Liver (tissue), 9 donors: ENCODE results near the gene KSR1. TPM values are rescaled to one million over a fixed set of nuclear protein-coding genes. Genes with fewer than 3 reads are reported as not detected.

Experiments used
- DNase-seq: peaks from one replicate; pipeline ENCODE4 v3.0.0-alpha.2; 2017; ENCODE audit warnings: low spot score
- H3K27ac ChIP-seq, 2 donors: one replicate each; pipeline ENCODE4 v1.7.0; 2013; ENCODE audit warnings: inconsistent platforms in 2 of 2, low read length in 2 of 2, control low read depth in 1 of 2, low read depth in 1 of 2, mild to moderate bottlenecking in 1 of 2
- H3K27me3 ChIP-seq, 4 donors: one replicate each; pipeline versions ENCODE4 v1.6.1 to v1.7.0; 2013; ENCODE audit warnings: low read length in 3 of 4, inconsistent platforms in 1 of 4, mild to moderate bottlenecking in 1 of 4, moderate library complexity in 1 of 4; ENCODE audit not compliant: control insufficient read depth in 4 of 4, insufficient read depth in 4 of 4
- H3K36me3 ChIP-seq, 4 donors: one replicate each; pipeline versions ENCODE4 v1.6.1 to v1.7.0; 2013; ENCODE audit warnings: low read length in 3 of 4, mild to moderate bottlenecking in 3 of 4, low read depth in 1 of 4, moderate library complexity in 1 of 4; ENCODE audit not compliant: control insufficient read depth in 4 of 4, insufficient read depth in 3 of 4
- H3K4me1 ChIP-seq, 4 donors: one replicate each; pipeline versions ENCODE4 v1.6.1 to v1.7.0; 2013; ENCODE audit warnings: low read length in 3 of 4, mild to moderate bottlenecking in 3 of 4, moderate library complexity in 1 of 4; ENCODE audit not compliant: control insufficient read depth in 4 of 4, insufficient read depth in 4 of 4
- H3K4me3 ChIP-seq, 3 donors: one replicate each; pipeline versions ENCODE4 v1.6.1 to v1.7.0; 2013; ENCODE audit warnings: low read length in 3 of 3, control low read depth in 1 of 3, low read depth in 1 of 3, mild to moderate bottlenecking in 1 of 3
- H3K9ac ChIP-seq, 2 donors: one replicate each; pipeline ENCODE4 v1.7.0; 2013; ENCODE audit warnings: low read length in 2 of 2, mild to moderate bottlenecking in 2 of 2, moderate library complexity in 2 of 2, control low read depth in 1 of 2, low read depth in 1 of 2
- H3K9me3 ChIP-seq, 4 donors: one replicate each; pipeline versions ENCODE4 v1.6.1 to v1.7.0; 2013; ENCODE audit warnings: low read length in 3 of 4; ENCODE audit not compliant: control insufficient read depth in 4 of 4
- FOXA1 ChIP-seq: IDR thresholded peaks from 2 replicates; pipeline ENCODE4 v1.6.1; 2016; ENCODE audit warnings: antibody characterized with exemption
- FOXA2 ChIP-seq: IDR thresholded peaks from 2 replicates; pipeline ENCODE4 v1.6.1; 2016; ENCODE audit warnings: antibody characterized with exemption
- GABPA ChIP-seq, 2 donors: IDR thresholded peaks in 1 of 2; conservative IDR thresholded peaks in 1 of 2; 2 replicates each; pipeline ENCODE4 v1.6.1; 2016; ENCODE audit warnings: antibody characterized with exemption in 2 of 2, mild to moderate bottlenecking in 1 of 2, moderate library complexity in 1 of 2
- HNF4A ChIP-seq, 2 donors: conservative IDR thresholded peaks; 2 replicates each; pipeline ENCODE4 v1.6.1; 2016; ENCODE audit warnings: antibody characterized with exemption in 2 of 2, mild to moderate bottlenecking in 2 of 2
- HNF4G ChIP-seq: IDR thresholded peaks from 2 replicates; pipeline ENCODE4 v1.6.1; 2016; ENCODE audit warnings: antibody characterized with exemption
- RAD21 ChIP-seq, 2 donors: IDR thresholded peaks; 2 replicates each; pipeline ENCODE4 v1.6.1; 2016; ENCODE audit warnings: antibody characterized with exemption in 2 of 2, mild to moderate bottlenecking in 2 of 2
- RXRA ChIP-seq, 2 donors: IDR thresholded peaks; 2 replicates each; pipeline ENCODE4 v1.6.1; 2017 to 2018; ENCODE audit warnings: antibody characterized with exemption in 2 of 2, mild to moderate bottlenecking in 1 of 2
- TAF1 ChIP-seq: conservative IDR thresholded peaks from 2 replicates; pipeline ENCODE4 v1.6.1; 2016; ENCODE audit warnings: antibody characterized with exemption, mild to moderate bottlenecking
- YY1 ChIP-seq: IDR thresholded peaks from 2 replicates; pipeline ENCODE4 v1.6.1; 2016; ENCODE audit warnings: antibody characterized with exemption, mild to moderate bottlenecking
- WGBS: extraction: QIAGEN DNeasy Blood & Tissue Kit; methylation state at CpG from one replicate; pipeline ENCODE4 v1.1.7; 2013; 5-methylcytosine and 5-hydroxymethylcytosine counted together
- polyA plus RNA-seq, 2 donors: library from polyadenylated mRNA; stranded (reverse) in 1 of 2; unstranded in 1 of 2; fragments of 200-250 nt in 1 of 2; fragments of >200 nt in 1 of 2; fragmentation: Nextera tagmentation in 1 of 2; extraction: Ambion mirVana in 1 of 2; gene quantifications; one replicate each; pipeline versions ENCODE4 v1.2.1 to v1.2.3, GENCODE V29; 2013 to 2015
- total RNA-seq, 2 donors: library from RNA; depleted of rRNA; stranded (reverse); fragments of >200 nt; gene quantifications; one replicate each; pipeline ENCODE4 v1.2.3, GENCODE V29; 2014
- TF ChIP-seq, protein P1 (sequence below): fragments of 150-350 bp; IDR thresholded peaks from 2 replicates; pipeline ENCODE4 v1.5.1; 2017; ENCODE audit warnings: improper control_type of control experiment, low read depth, low read length; ENCODE audit not compliant: missing input control
- TF ChIP-seq, protein P2 (sequence below): IDR thresholded peaks from 2 replicates; pipeline ENCODE4 v1.6.1; 2016; ENCODE audit warnings: antibody characterized with exemption, mild to moderate bottlenecking
- TF ChIP-seq, protein P3 (sequence below): IDR thresholded peaks from 2 replicates; pipeline ENCODE4 v1.6.1; 2016; ENCODE audit warnings: antibody characterized with exemption
- TF ChIP-seq, protein P4 (sequence below): IDR thresholded peaks from 2 replicates; pipeline ENCODE4 v1.6.1; 2016; ENCODE audit warnings: antibody characterized with exemption
- TF ChIP-seq, protein P5 (sequence below): IDR thresholded peaks from 2 replicates; pipeline ENCODE4 v1.6.1; 2016; ENCODE audit warnings: antibody characterized with exemption
- donor health status: healthy.
- donor health status: healthy.
- donor health status: healthy.
- donor health status: healthy.
- donor health status: healthy.

The KSR1 gene
- total and polyA plus RNA-seq, 4 donors = 1.2 to 9.0 (median 4.1) TPM

DNA sequence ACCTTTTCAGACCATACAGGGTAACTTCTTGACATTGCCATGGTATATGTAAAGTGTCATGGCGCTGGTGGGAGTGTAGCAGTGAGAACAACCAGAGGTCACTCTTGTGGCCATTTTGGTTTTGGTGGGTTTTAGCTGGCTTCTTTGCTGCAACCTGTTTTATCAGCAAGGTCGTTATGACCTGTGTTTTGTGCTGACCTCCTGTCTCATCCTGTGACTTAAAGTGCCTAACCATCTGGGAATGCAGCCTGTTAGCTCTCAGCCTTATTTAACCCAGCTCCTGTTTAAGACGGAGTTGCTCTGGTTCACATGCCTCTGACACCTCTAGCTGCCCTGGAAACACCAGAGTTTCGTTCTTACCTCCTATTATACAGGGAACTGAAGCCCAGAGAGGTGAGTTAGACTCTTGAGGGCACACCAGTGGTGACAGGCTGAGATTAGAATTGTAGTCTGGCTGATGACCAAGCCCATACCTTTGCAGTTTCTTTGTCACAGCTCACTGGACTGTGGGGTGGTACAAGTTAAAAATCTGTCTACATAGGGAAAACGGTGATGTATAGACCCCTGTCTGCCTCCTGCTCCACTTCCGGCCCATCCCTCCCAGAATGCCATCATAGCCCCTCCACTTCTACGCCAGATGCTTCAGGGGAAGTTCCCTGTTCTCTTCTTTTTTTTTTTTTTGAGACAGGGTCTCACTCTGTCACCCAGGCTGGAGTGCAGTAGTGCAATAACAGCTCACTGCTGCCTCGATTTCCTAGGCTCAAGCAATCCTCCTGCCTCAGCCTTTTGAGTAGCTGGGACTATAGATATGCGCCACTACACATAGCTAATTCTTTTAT, 21.0 kb downstream of the KSR1 start:
- WGBS = 83% methylated on average over 9 of the region's 9 CpGs
- TF ChIP-seq, protein P1, sequence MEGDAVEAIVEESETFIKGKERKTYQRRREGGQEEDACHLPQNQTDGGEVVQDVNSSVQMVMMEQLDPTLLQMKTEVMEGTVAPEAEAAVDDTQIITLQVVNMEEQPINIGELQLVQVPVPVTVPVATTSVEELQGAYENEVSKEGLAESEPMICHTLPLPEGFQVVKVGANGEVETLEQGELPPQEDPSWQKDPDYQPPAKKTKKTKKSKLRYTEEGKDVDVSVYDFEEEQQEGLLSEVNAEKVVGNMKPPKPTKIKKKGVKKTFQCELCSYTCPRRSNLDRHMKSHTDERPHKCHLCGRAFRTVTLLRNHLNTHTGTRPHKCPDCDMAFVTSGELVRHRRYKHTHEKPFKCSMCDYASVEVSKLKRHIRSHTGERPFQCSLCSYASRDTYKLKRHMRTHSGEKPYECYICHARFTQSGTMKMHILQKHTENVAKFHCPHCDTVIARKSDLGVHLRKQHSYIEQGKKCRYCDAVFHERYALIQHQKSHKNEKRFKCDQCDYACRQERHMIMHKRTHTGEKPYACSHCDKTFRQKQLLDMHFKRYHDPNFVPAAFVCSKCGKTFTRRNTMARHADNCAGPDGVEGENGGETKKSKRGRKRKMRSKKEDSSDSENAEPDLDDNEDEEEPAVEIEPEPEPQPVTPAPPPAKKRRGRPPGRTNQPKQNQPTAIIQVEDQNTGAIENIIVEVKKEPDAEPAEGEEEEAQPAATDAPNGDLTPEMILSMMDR = no peak
- TF ChIP-seq HNF4A (conservative IDR thresholded peaks at IDR 0.05) = no peak
- TF ChIP-seq YY1 = no peak
- TF ChIP-seq FOXA1 = no peak
- no peak for TF ChIP-seq FOXA2
- no peak for TF ChIP-seq GABPA (IDR thresholded peaks at IDR 0.05 in 1 of 2, conservative IDR thresholded peaks at IDR 0.05 in 1 of 2)
- no peak for TF ChIP-seq HNF4G
- TF ChIP-seq RAD21 (IDR thresholded peaks at IDR 0.05) = no peak
- TF ChIP-seq, protein P2, sequence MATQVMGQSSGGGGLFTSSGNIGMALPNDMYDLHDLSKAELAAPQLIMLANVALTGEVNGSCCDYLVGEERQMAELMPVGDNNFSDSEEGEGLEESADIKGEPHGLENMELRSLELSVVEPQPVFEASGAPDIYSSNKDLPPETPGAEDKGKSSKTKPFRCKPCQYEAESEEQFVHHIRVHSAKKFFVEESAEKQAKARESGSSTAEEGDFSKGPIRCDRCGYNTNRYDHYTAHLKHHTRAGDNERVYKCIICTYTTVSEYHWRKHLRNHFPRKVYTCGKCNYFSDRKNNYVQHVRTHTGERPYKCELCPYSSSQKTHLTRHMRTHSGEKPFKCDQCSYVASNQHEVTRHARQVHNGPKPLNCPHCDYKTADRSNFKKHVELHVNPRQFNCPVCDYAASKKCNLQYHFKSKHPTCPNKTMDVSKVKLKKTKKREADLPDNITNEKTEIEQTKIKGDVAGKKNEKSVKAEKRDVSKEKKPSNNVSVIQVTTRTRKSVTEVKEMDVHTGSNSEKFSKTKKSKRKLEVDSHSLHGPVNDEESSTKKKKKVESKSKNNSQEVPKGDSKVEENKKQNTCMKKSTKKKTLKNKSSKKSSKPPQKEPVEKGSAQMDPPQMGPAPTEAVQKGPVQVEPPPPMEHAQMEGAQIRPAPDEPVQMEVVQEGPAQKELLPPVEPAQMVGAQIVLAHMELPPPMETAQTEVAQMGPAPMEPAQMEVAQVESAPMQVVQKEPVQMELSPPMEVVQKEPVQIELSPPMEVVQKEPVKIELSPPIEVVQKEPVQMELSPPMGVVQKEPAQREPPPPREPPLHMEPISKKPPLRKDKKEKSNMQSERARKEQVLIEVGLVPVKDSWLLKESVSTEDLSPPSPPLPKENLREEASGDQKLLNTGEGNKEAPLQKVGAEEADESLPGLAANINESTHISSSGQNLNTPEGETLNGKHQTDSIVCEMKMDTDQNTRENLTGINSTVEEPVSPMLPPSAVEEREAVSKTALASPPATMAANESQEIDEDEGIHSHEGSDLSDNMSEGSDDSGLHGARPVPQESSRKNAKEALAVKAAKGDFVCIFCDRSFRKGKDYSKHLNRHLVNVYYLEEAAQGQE = no peak
- TF ChIP-seq, protein P3, sequence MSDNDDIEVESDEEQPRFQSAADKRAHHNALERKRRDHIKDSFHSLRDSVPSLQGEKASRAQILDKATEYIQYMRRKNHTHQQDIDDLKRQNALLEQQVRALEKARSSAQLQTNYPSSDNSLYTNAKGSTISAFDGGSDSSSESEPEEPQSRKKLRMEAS = no peak
- no peak for TF ChIP-seq RXRA (IDR thresholded peaks at IDR 0.05)
- TF ChIP-seq TAF1 = no peak
- TF ChIP-seq, protein P4, sequence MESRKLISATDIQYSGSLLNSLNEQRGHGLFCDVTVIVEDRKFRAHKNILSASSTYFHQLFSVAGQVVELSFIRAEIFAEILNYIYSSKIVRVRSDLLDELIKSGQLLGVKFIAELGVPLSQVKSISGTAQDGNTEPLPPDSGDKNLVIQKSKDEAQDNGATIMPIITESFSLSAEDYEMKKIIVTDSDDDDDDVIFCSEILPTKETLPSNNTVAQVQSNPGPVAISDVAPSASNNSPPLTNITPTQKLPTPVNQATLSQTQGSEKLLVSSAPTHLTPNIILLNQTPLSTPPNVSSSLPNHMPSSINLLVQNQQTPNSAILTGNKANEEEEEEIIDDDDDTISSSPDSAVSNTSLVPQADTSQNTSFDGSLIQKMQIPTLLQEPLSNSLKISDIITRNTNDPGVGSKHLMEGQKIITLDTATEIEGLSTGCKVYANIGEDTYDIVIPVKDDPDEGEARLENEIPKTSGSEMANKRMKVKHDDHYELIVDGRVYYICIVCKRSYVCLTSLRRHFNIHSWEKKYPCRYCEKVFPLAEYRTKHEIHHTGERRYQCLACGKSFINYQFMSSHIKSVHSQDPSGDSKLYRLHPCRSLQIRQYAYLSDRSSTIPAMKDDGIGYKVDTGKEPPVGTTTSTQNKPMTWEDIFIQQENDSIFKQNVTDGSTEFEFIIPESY = no peak
- TF ChIP-seq, protein P5, sequence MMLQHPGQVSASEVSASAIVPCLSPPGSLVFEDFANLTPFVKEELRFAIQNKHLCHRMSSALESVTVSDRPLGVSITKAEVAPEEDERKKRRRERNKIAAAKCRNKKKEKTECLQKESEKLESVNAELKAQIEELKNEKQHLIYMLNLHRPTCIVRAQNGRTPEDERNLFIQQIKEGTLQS = no peak
- no peaks in the 10 kb centered on the region for H3K9me3 ChIP-seq
- H3K36me3 ChIP-seq = no peaks in the 10 kb centered on the region
- no peak overlapping the region for H3K4me3 ChIP-seq
- H3K27ac ChIP-seq = no peak overlapping the region
- H3K27me3 ChIP-seq = no peaks in the 10 kb centered on the region
- no peak for DNase-seq
- H3K9ac ChIP-seq = no peak overlapping the region
- peaks cover 0 to 3% (median 0%) of the 10 kb centered on the region in 4 donors for H3K4me1 ChIP-seq
